Peyer's patch (tissue), 4 donors: Measurements from ENCODE around the gene LRP5.

ENCODE experiments used
- POLR2A ChIP-seq, 2 donors: fragments of 450-650 bp; IDR thresholded peaks; one replicate each; pipeline ENCODE4 v1.5.1; 2017; ENCODE audit warnings: antibody characterized with exemption in 2 of 2, mild to moderate bottlenecking in 2 of 2, moderate library complexity in 2 of 2
- TF ChIP-seq, protein P1 (sequence below), 6 experiments: fragments of 450-650 bp in 4 of 6; fragments of 200-600 bp in 2 of 6; sonication (generic) in 1 of 6; IDR thresholded peaks; one replicate each; pipeline ENCODE4 v1.5.1; 2017 to 2019; ENCODE audit warnings: antibody characterized with exemption in 6 of 6, mild to moderate bottlenecking in 3 of 6, moderate library complexity in 1 of 6

DNA sequence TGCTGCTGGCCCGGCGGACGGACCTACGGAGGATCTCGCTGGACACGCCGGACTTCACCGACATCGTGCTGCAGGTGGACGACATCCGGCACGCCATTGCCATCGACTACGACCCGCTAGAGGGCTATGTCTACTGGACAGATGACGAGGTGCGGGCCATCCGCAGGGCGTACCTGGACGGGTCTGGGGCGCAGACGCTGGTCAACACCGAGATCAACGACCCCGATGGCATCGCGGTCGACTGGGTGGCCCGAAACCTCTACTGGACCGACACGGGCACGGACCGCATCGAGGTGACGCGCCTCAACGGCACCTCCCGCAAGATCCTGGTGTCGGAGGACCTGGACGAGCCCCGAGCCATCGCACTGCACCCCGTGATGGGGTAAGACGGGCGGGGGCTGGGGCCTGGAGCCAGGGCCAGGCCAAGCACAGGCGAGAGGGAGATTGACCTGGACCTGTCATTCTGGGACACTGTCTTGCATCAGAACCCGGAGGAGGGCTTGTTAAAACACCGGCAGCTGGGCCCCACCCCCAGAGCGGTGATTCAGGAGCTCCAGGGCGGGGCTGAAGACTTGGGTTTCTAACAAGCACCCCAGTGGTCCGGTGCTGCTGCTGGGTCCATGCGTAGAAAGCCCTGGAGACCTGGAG lies 74.1 kb downstream of the LRP5 start:
- TF ChIP-seq, protein P1, sequence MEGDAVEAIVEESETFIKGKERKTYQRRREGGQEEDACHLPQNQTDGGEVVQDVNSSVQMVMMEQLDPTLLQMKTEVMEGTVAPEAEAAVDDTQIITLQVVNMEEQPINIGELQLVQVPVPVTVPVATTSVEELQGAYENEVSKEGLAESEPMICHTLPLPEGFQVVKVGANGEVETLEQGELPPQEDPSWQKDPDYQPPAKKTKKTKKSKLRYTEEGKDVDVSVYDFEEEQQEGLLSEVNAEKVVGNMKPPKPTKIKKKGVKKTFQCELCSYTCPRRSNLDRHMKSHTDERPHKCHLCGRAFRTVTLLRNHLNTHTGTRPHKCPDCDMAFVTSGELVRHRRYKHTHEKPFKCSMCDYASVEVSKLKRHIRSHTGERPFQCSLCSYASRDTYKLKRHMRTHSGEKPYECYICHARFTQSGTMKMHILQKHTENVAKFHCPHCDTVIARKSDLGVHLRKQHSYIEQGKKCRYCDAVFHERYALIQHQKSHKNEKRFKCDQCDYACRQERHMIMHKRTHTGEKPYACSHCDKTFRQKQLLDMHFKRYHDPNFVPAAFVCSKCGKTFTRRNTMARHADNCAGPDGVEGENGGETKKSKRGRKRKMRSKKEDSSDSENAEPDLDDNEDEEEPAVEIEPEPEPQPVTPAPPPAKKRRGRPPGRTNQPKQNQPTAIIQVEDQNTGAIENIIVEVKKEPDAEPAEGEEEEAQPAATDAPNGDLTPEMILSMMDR (IDR thresholded peaks at IDR 0.05): no peak
- no peak for TF ChIP-seq POLR2A (IDR thresholded peaks at IDR 0.05)
